DND-41 (cell line): ENCODE measurements around the gene SLC4A2.

Source experiments
- EZH2 ChIP-seq: IDR thresholded peaks from 3 replicates; pipeline ENCODE4 v1.6.1; 2012; ENCODE audit warnings: borderline replicate concordance, low read depth, mild to moderate bottlenecking, moderate library complexity, low read length, inconsistent platforms; ENCODE audit not compliant: severe bottlenecking
- TF ChIP-seq, protein P1 (sequence below): IDR thresholded peaks from 2 replicates; pipeline ENCODE4 v1.5.1; 2012; ENCODE audit warnings: borderline replicate concordance, low read length, moderate library complexity, mild to moderate bottlenecking; ENCODE audit not compliant: poor library complexity, severe bottlenecking; ENCODE audit errors: extremely low read depth

DNA sequence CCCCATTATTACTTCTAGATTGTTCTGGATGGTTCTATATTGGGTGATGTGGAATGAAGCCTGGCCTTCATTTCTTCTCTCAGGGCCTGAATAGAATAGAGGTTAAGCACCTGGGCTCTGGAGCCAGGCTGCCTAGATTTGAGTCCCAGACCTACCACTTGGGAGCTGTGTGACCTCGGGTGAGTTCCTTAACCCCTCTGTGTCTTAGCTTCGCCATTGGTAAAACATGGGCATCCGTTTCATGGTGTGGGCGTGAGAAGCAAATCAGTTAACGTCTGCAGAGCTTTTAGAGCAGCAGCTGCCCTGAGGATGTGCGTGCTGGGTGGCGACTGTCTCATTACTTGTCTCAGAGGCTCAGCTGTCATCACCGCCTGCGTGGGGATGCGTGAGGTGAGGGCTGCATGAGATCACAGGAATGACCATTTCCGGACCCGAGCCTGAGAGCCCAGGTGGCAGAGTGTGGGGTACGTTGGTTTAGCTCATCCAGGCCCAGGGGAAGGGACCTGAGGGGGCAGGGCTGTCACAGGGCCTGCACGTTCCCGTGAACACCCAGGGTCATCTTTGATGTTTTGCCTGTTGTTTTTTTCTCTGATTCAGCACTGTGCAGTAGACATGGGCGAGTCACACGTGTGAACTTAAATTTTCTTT, 36.6 kb downstream of the SLC4A2 start:
- TF ChIP-seq, protein P1, sequence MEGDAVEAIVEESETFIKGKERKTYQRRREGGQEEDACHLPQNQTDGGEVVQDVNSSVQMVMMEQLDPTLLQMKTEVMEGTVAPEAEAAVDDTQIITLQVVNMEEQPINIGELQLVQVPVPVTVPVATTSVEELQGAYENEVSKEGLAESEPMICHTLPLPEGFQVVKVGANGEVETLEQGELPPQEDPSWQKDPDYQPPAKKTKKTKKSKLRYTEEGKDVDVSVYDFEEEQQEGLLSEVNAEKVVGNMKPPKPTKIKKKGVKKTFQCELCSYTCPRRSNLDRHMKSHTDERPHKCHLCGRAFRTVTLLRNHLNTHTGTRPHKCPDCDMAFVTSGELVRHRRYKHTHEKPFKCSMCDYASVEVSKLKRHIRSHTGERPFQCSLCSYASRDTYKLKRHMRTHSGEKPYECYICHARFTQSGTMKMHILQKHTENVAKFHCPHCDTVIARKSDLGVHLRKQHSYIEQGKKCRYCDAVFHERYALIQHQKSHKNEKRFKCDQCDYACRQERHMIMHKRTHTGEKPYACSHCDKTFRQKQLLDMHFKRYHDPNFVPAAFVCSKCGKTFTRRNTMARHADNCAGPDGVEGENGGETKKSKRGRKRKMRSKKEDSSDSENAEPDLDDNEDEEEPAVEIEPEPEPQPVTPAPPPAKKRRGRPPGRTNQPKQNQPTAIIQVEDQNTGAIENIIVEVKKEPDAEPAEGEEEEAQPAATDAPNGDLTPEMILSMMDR, result no peak
- TF ChIP-seq EZH2, result no peak
